K562 treated with DMSO at 1 percent for 48 hours (cell line): ENCODE results near the gene FUCA1. TPM values are rescaled to one million over a fixed set of nuclear protein-coding genes. Genes with fewer than 3 reads are reported as not detected.

Experiments
- total RNA-seq: library from RNA; unstranded; fragments of 300-600 nt; gene quantifications from 2 replicates; pipeline ENCODE4 v1.2.3, GENCODE V29; 2022; ENCODE audit warnings: low replicate concordance; ENCODE audit errors: extremely low read depth

Gene FUCA1
- not detected in 2 replicates for total RNA-seq

GRCh38 chr1:23867895-23868556 lies at the start of gene FUCA1:
Gene FUCA1 (minus strand): TSS chr1:23868290. CDS start chr1:23868286, 4 bp downstream.

GRCh38 chr1:23913212-23913880 lies 45.3 kb upstream of the FUCA1 start, which contains the start of gene CNR2:
Gene CNR2 (minus strand): TSS chr1:23913362. CDS start chr1:23875617, 37,745 bp downstream.

GRCh38 chr1:23825076-23825761 lies 42.9 kb downstream of the FUCA1 start, which contains the start of gene HMGCL:
Gene HMGCL (minus strand): TSS chr1:23825429. CDS start chr1:23825415, 14 bp downstream.

GRCh38 chr1:23800400-23801337 lies 67.4 kb downstream of the FUCA1 start, which contains the start of gene GALE:
Gene GALE (minus strand): TSS chr1:23800754. CDS start chr1:23799007, 1,747 bp downstream.

Other genes starting within 250 kb of the FUCA1 start
- 1,279 and 4,945 TPM in 2 replicates for gene RPL11, start 176.5 kb downstream of the FUCA1 start, total RNA-seq
- not detected in 2 replicates for gene ELOA, start 124.8 kb downstream of the FUCA1 start, total RNA-seq
- gene PITHD1, start 89.9 kb downstream of the FUCA1 start, total RNA-seq: not detected in 2 replicates
- not detected in 2 replicates for gene LYPLA2, start 77.1 kb downstream of the FUCA1 start, total RNA-seq
- gene GALE, start 67.5 kb downstream of the FUCA1 start, total RNA-seq: not detected in 2 replicates
- not detected in 2 replicates for gene HMGCL, start 42.9 kb downstream of the FUCA1 start, total RNA-seq
- gene CNR2, start 45.1 kb upstream of the FUCA1 start, total RNA-seq: not detected in 2 replicates
- not detected in 2 replicates for gene PNRC2, start 91.5 kb upstream of the FUCA1 start, total RNA-seq
- gene SRSF10, start 112.0 kb upstream of the FUCA1 start, total RNA-seq: not detected in 2 replicates
- gene MYOM3, start 243.8 kb upstream of the FUCA1 start, total RNA-seq: not detected in 2 replicates